Esophagus squamous epithelium (tissue), 4 donors: ENCODE results near the gene SPP1.

Experiments
- CTCF ChIP-seq, 6 experiments: fragments of 450-650 bp in 4 of 6; fragments of 200-600 bp in 2 of 6; sonication (generic) in 2 of 6; IDR thresholded peaks; one replicate each; pipeline ENCODE4 v1.5.1; 2016 to 2019; ENCODE audit warnings: antibody characterized with exemption in 6 of 6, mild to moderate bottlenecking in 4 of 6, moderate library complexity in 4 of 6
- POLR2A ChIP-seq, 4 donors: fragments of 450-650 bp; IDR thresholded peaks; one replicate each; pipeline ENCODE4 v1.6.1; 2017; ENCODE audit warnings: antibody characterized with exemption in 4 of 4, mild to moderate bottlenecking in 4 of 4, moderate library complexity in 3 of 4

GRCh38 chr4:87946766-87947165 lies 28.7 kb upstream of the SPP1 start:
- TF ChIP-seq POLR2A (IDR thresholded peaks at IDR 0.05) (no peak), CTCF (IDR thresholded peaks at IDR 0.05) (no peak)
